DMS53 (cell line): ENCODE measurements around the gene ECI2.
A peak's percentile ranks its signal among the peaks of the same experiment; 100 is the strongest.
"Not testable (repeated sequence)": the region's sequence is repeated elsewhere in the genome, so short reads cannot be mapped to it uniquely, and the experiment has no call there.

Source experiments
- DNase-seq: peaks from one replicate; lab custom pipeline; 2025; lab: John Stamatoyannopoulos, UW

ECI2 gene

DNA sequence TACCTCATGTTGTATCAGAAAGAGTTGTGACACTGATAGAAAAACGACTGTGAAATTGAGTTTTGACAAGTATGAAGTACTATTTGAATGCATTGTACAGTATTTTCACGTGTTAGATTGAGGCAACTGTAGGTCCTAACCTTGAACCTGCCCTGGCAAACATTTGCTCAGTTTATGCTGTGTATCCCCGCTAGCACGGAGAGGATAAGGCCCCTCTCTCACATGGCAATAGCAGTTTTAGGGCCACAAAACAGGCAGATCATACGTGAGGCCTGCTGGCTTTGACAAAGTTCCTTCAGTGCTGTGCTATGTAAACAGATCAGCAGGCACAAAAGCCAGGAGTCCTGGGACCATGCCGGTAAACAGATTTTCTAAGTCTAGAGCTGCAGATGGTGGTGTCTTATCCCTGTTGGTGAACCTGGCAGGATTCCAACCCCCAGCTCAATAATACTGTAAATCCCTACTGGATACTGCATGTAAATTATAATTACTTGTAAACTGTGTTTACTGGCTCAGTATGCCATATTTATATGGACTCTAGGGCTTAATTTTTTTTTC, 32.6 kb downstream of the ECI2 start:
- DNase-seq = peak; percentile 23

DNA sequence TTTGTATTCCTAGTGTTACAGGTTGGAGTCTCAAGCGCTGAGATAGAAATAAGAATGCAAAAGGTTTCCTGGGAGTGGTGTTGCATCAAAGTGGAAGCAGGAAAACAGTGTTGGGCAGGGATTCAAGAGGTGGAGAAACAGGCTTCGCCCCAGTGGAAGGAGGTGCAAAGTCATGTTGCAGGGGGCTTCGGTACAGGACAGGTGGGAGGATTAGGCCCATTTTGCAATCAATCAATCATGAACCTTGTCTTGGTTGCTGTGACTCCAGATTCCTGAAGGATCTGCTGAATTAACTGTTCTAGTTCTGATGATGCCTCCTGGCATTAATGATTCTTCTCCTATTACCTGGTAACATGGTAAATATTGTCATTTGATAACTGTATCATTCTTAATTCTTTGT, 34.1 kb downstream of the ECI2 start:
- DNase-seq = no peak

DNA sequence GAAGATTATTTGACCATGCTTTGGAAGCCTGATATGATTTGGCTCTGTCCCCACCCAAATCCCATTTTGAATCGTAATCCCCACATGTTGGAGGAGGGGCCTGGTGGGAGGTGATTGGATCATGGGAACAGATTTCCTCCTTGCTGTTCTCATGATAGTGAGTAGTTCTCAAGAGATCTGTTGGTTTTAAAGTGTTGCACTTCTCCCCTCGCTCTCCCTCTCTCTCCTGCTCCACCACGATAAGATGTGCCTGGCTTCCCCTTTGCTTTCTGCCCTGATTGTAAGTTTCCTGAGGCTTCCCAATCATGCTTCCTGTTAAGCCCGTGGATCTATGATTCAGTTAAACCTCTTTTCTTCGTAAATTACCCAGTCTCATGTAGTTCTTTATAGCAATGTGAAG, 34.7 kb downstream of the ECI2 start:
- no peak for DNase-seq

DNA sequence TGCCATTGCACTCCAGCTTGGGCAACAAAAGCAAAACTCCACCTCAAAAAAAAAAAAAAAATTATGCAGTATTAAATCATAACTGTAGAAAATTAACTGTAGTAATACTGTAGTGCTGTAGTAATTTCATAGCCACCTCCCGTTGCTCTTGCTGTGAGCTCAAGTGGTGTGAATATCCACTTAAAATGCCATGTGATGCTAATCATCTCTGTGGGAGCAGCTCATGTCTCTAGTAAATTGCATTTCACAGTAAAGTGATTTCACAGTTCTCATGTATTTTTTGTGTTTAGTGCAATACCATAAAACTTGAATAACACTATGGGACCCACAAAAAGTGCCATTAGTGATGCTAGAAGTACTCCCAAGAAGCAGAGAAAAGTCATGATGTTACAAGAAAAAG, 42.1 kb downstream of the ECI2 start:
- DNase-seq = peak; percentile 35

DNA sequence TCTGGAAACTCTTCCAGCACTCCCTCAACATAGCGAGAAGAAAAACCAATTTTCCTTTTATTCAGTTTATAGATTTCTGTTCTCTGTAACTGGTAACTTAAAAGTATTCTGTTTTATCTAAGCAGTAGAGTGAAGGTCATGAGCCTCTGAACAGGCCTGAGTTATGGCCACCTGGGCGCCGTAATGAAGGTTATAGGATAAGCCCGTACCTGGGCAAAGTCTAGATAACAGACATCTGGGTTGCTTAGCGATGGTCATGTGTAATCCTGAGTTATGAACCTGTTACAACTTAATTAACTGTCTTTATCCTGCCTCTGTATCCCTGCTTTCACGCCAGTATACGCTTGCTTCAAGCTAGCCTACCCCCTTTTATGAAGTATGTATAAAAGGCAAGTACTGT, 43.4 kb downstream of the ECI2 start:
- no peak for DNase-seq

DNA sequence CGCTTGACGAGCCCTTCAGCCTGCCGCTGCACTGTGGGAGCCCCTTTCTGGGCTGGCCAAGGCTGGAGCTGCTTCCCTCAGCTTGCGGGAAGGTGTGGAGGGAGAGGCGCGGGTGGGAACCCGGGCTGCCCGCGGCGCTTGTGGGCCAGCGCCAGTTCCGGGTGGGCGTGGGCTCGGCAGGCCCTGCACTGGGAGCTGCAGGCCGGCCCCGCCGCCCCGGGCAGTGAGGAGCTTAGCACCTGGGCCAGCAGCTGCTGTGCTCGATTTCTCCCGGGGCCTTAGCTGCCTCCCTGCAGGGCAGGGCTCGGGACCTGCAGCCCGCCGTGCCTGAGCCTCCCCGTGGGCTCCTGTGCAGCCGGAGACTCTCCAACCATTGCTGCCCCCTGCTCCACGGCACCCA, 45.3 kb downstream of the ECI2 start:
- not testable (repeated sequence) for DNase-seq

DNA sequence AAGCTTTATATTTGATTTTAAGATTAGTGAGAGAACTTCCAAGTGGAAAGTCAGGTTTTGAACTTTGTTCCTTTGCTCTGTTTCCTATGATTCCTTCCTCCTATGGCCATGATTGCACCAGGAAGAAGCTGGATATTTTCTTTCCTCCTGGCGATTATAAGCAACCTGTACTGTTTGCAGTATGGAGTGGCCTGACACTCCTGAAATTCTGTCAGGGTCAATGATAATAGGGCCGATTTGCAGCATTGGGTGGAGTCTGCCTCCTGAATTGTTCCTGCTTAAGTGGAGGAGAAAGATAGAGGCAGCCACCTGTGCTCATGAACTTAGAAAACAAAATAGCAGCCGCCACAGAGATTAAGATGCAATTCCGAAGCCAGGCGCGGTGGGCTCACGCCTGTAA, 46.7 kb downstream of the ECI2 start:
- no peak for DNase-seq

DNA sequence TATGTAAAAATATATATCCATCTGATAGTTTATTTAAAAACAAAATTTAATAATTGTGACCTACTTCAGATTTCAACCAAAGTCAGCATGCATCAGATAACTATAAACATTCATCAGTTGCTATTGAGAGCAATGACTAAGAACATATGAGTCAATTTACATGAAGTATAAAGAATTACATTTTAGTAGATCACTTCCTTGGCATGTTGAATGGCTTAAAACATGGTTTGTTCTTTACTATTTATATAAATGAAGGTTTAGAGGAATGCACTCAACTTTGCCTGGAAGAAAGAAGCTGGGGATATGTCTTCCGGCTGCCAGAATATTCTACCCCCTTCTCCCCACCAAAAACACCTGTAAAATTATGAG, 50.1 kb downstream of the ECI2 start:
- DNase-seq = no peak

DNA sequence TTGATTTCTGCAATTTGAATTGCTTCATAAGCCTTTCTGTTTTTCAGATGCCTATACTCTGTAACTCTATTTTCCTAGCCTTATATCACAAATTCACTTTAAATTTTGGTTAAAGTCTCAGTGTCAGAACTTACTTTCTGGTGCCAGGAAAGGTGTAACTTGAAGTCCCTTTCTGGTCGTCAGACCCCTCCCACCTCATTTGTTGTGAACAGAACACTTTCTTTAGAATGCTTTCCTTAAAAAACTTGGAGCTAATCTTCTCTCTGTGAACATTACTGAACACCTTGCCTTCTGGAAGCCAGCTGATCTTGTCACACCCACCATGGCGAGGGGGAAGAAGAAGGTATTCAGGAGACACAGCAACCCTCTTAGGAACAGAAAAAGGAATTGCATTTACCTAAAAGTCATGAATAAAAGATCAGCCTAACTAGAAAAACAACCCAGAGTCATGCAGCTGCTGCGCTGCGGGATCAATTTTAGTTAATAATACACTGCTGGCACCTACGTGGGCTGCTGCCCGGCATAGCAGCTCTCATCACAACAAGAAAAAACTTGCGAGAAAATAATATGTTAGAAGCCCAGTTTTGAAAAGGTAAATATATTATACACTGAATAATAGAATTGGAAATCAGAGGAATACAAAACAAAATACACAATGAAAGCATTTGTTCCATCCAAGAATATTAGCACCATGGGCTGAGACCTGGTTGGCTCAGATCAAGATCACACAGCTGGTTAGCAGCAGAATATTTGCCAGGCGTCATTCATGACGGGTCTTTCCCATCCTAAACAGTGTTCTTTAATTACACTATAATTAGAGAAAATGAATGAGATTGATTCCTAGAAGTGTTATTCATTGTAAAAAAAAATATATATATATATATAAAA, 50.7 kb downstream of the ECI2 start:
- DNase-seq = no peak

DNA sequence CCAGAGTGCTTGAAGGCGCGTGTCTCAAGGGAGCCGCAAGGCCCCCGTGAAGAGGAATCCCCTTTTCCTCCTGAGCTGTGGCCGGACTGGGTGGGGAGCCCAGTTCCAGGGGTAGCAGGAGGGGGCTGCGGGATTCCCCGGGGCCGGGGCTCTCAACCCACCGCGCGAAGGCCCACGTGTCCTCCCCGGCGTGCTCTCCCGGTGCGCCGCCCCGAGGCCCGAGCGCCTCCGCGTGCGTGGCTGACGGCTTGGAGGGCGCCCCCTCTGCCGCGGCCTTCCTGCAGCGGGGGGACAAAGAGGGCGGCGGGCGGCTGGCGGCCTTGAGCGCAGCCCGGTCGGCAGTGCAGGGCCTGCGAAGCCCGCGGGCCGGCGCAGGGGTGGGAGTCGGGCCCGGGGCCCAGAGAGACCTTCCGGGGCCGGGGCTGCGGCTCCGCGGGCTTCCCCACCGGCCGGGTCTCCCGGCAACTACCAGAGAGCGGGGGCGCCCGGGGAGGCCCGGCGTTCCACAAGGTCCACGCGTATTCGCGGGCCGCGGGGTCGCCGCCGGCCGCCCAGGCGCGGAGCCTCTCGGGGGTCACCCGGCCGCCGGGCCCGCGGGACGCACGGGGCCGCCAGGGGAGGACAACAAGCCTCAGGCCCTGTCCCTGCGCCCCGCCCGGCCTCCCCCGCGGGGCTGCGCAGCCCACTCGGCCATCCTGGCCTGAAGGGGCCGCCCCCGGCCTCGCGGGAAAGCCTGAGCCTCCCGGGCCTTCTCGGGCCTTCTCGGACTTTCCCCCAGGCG, 56.5 kb downstream of the ECI2 start, which contains the start of gene FAM217A:
Gene FAM217A, minus strand, starts transcription at position 447 of the 781 bp plus-strand sequence. CDS start 1,723 bp downstream, outside the sequence.
- DNase-seq = no peak

DNA sequence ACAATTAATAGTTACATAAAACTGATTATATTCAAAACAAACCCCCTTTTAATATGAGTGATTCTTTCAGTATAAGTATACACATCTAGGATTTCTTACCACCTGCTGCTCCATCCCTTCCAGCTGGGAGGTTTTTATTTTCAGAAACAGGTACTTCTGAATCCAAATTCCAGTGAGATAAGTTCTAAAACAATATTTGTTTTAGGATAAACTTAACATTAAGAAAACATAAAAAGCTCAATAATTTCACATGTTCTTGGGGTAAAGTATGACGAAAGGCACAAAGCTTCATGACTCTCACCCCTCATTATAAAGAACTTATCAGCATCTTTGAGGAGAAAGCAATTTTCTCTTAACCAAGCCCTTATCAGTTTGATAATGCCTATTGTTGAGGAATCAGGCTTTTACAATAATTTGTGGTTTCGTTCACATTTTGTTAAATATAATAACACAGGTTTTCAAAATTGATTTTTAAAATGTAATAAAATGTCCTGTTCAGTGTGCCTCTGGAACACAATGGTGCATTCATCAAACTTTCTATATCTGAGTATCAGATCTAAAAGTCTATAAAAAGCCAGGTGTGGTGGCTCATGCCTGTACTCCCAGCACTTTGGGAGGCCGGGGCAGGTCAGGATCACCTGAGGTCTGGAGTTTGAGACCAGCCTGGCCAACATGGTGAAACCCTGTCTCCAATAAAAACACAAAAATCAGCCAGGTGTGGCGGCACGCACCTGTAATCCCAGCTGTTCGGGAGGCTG, 60.7 kb downstream of the ECI2 start:
- no peak for DNase-seq

DNA sequence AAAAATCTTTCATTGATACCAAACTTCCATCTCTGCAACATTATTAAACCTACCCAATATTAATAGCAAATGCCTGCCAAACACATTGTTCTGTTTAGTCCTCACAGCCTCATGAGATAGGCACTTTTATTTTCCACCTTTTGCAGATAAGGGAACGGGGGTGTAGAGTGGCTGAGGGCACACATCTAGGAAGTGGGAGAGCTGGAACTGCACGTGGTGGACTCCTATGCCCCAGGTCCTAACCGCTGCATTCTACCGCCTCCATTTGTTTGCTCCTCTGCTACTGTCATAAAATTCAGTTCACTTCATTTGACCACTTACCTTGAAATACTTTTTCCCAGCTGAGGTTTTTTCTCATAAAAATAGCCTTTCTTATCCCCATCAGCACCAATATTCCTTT, 64.0 kb downstream of the ECI2 start:
- DNase-seq = no peak

DNA sequence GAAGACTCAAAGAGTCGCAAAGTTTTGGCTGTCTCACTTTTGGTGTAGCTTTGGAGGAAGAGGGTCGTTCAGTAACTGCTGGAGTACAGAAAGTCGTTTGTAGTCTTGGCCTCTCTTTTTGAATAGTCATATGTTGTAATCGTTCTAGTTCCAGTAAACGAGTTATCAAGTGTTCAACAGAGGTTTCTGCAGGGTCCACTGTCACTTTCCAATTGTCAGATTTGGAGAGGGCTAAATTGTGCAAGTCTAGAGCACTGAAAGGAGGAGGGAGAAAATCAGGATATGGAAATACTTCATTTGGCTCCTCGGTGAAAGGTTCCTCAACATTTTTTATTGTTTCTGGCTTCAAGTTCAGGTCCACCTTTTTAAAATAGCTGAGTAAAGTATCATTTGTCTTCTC, 66.2 kb downstream of the ECI2 start:
- no peak for DNase-seq

DNA sequence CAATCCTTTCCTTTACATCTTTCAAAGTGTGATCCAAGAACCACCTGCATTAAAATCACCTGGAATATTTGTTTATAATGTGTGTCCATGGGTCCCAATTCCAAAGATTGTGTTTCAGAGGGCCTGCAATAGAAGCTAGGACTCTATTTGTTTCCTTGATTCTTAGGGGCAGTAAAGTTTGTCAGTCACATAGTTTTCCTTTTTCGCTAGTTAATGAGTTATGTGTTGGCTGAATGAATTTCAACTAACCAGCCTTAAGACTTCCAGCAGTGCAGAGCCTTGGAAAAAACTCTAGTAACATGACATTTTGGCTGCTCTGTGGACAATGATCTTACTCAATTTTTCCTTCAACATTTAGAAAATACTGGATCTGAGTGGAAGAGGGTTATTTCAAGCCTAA, 67.7 kb downstream of the ECI2 start:
- no peak for DNase-seq

DNA sequence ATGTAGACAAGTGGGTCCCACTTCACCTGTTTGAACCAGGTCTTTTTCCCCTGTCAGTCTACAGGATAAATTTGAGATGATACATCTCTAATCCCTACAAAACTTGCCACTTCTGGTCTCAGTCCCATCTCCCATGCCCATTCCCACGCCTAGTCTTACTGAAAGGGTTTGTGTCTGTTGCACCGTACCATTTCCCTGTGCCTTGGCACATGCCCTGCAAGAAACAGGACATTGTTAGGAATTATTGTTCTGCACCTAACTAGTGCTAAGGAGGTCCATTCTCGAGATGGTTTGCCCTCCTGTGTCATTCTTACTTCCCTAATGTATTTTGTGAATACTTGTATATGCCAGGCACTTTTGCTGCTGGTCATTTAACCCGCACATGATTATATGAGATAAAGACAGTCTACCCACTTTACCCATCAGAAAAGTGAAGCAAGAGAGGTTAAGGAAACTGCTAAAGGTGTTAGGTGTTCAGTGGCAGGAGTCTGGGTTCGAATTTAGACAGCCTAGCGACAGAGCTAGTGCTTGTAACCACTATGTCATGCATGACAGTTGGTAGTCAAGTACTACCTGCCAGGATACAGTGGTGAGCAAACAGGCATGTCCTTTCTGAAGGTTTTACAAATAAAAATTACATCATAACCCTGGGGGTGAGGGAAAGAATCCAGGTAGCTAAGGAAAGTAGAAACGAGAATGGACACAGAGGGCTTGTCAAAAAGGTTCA, 69.2 kb downstream of the ECI2 start:
- peak; percentile 86 for DNase-seq
